ENCODE results near the gene METAP1. TPM values are rescaled to one million over a fixed set of nuclear protein-coding genes. Genes with fewer than 3 reads are reported as not detected.
"Not testable (repeated sequence)": the region's sequence is repeated elsewhere in the genome, so short reads cannot be mapped to it uniquely, and the experiment has no call there.

Gene METAP1
- total and polyA plus RNA-seq, 2 of the 4 experiments (the other 2 are of a cell fraction): 43.7 to 47.9 TPM

DNA sequence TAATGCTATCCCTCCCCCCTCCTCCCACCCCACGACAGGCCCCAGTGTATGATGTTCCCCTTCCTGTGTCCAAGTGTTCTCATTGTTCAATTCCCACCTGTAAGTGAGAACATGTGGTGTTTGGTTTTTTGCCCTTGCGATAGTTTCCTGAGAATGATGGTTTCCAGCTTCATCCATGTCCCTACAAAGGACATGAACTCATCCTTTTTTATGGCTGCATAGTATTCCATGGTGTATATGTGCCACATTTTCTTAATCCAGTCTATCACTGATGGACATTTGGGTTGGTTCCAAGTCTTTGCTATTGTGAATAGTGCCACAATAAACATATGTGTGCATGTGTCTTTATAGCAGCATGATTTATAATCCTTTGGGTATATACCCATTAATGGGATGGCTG is 70.0 kb downstream of the METAP1 start:
- H4K20me1 ChIP-seq (ENCODE audit: insufficient read depth, low read length); ATAC-seq (ENCODE audit: low read depth); H3K9me1 ChIP-seq (ENCODE audit: insufficient read depth, low read length); H3K4me3 ChIP-seq (ENCODE audit: insufficient read depth, low read depth, low read length); H2BK5ac ChIP-seq (ENCODE audit: low read depth, low read length, poor library complexity, severe bottlenecking); H4K5ac ChIP-seq (ENCODE audit: low read depth, low read length); DNase-seq; H3K4me1 ChIP-seq (ENCODE audit: control insufficient read depth, insufficient read depth, low read length); H4K91ac ChIP-seq (ENCODE audit: insufficient read depth, low read depth, low read length); H3K27me3 ChIP-seq (ENCODE audit: control insufficient read depth, insufficient read depth, low read length); H2AFZ ChIP-seq (replicated peaks; ENCODE audit: low read length, poor library complexity); BruUV-seq (replicated peaks); H4K8ac ChIP-seq (ENCODE audit: low read depth in 2 of 2, low read length in 2 of 2); H3K18ac ChIP-seq (ENCODE audit: low read depth, low read length); H3K9me3 ChIP-seq (ENCODE audit: control insufficient read depth, insufficient read depth, low read length); H3K23ac ChIP-seq (ENCODE audit: low read depth, low read length); H3K4me2 ChIP-seq (ENCODE audit: low read depth, low read length); dilution Hi-C loops (cut with HindIII; ENCODE audit: low sequenced_read_pairs, unreplicated experiment); POLR2A ChIA-PET (ENCODE audit: unreplicated experiment); H2BK120ac ChIP-seq (ENCODE audit: low read depth, low read length); H3K9ac ChIP-seq (ENCODE audit: low read depth, low read length); H2BK20ac ChIP-seq (ENCODE audit: low read depth, low read length); H3K14ac ChIP-seq (replicated peaks; ENCODE audit: low read depth, low read length); H2AK9ac ChIP-seq (replicated peaks; ENCODE audit: low read depth, low read length, poor library complexity); H3K4ac ChIP-seq (ENCODE audit: low read depth, low read length); H2BK15ac ChIP-seq (ENCODE audit: low read depth, low read length); H3K27ac ChIP-seq (ENCODE audit: insufficient read depth, low read length); H2AK5ac ChIP-seq (ENCODE audit: low read depth, low read length); CTCF ChIA-PET; H3K56ac ChIP-seq (ENCODE audit: extremely low read depth, insufficient read depth, low read length): not testable (repeated sequence)
- in situ Hi-C loops (cut with MboI; ENCODE audit: low sequenced_read_pairs): loop anchor here (25.0 kb wide), 1 partner anchor 603 kb away; no protein-coding TSS in a partner anchor
- Histone ChIP-seq H3K79me1 (ENCODE audit: low read depth in 1 of 2, low read length in 2 of 2) (peaks cover 2 to 10% of the 10 kb centered on the region in 2 experiments; a peak in 3 of 4 replicates), H3K36me3 (ENCODE audit: control insufficient read depth, insufficient read depth, low read length) (peaks cover 13% of the 10 kb centered on the region)
- no CpG with 5 or more reads among the region's 2 CpGs for WGBS, 2 experiments (ENCODE audit: extremely low coverage in 2 of 2, insufficient read length in 1 of 2)
- intact Hi-C loops (cut with micrococcal nuclease): loop anchor here (10.0 kb wide), 1 partner anchor 601 kb away; no protein-coding TSS in a partner anchor
